Karpas-422 (cell line): ENCODE measurements around the gene MFAP3. TPM values are rescaled to one million over a fixed set of nuclear protein-coding genes. Genes with fewer than 3 reads are reported as not detected.

ENCODE experiments used
- DNase-seq: peaks from one replicate; pipeline ENCODE4 v3.0.0-alpha.2; 2015
- H2AFZ ChIP-seq: fragments of 200-600 bp; sonication (generic); 2 replicates; pipeline ENCODE4 v1.6.1; 2014; ENCODE audit warnings: antibody characterized with exemption, low read length, mixed read lengths
- H3K27ac ChIP-seq: fragments of 200-600 bp; sonication (generic); 2 replicates; pipeline ENCODE4 v1.5.1; 2014; ENCODE audit warnings: mild to moderate bottlenecking, low read length, moderate library complexity
- H3K27me3 ChIP-seq: fragments of 200-600 bp; sonication (generic); 2 replicates; pipeline ENCODE4 v1.6.1; 2014; ENCODE audit warnings: low read length, mixed read lengths
- H3K36me3 ChIP-seq: fragments of 200-600 bp; sonication (generic); 2 replicates; pipeline ENCODE4 v1.6.1; 2014; ENCODE audit warnings: low read length, mixed read lengths; ENCODE audit not compliant: insufficient read depth
- H3K4me1 ChIP-seq: fragments of 200-600 bp; sonication (generic); 2 replicates; pipeline ENCODE4 v1.6.1; 2014; ENCODE audit warnings: mild to moderate bottlenecking, low read length, mixed read lengths
- H3K4me2 ChIP-seq: fragments of 200-600 bp; sonication (generic); 2 replicates; pipeline ENCODE4 v1.6.1; 2014; ENCODE audit warnings: low read length, low read depth, mild to moderate bottlenecking; ENCODE audit not compliant: poor library complexity, severe bottlenecking
- H3K4me3 ChIP-seq: fragments of 200-600 bp; sonication (generic); 2 replicates; pipeline ENCODE4 v1.5.1; 2014; ENCODE audit warnings: mild to moderate bottlenecking, antibody characterized with exemption, low read length, mixed read lengths
- H3K79me2 ChIP-seq: fragments of 200-600 bp; sonication (generic); 2 replicates; pipeline ENCODE4 v1.6.1; 2014; ENCODE audit warnings: mild to moderate bottlenecking, low read length, mixed read lengths
- H3K9ac ChIP-seq: fragments of 200-600 bp; sonication (generic); 2 replicates; pipeline ENCODE4 v1.6.0; 2014; ENCODE audit warnings: low read length
- H3K9me2 ChIP-seq: fragments of 200-600 bp; sonication (generic), shearing (Covaris generic); replicated peaks from 2 replicates; pipeline ENCODE4 v1.6.0; 2014; ENCODE audit warnings: mild to moderate bottlenecking, low read length, moderate library complexity; ENCODE audit not compliant: insufficient read depth
- H3K9me3 ChIP-seq: fragments of 300-700, 200-600 bp; sonication (generic); 2 replicates; pipeline ENCODE4 v1.6.1; 2014; ENCODE audit warnings: low read length, mixed read lengths
- H4K20me1 ChIP-seq: fragments of 200-600 bp; sonication (generic); 2 replicates; pipeline ENCODE4 v1.6.1; 2014; ENCODE audit warnings: mild to moderate bottlenecking, antibody characterized with exemption, low read length, low read depth; ENCODE audit not compliant: insufficient read depth
- total RNA-seq: library from RNA; depleted of rRNA; stranded (reverse); fragments of >200 nt; shearing (Covaris generic); gene quantifications from 2 replicates; pipeline ENCODE4 v1.2.3, GENCODE V29; 2014; ENCODE audit warnings: low replicate concordance; rRNA removed

Gene MFAP3
- total RNA-seq, 1 experiment from 2014 or later = 30.4 TPM

DNA sequence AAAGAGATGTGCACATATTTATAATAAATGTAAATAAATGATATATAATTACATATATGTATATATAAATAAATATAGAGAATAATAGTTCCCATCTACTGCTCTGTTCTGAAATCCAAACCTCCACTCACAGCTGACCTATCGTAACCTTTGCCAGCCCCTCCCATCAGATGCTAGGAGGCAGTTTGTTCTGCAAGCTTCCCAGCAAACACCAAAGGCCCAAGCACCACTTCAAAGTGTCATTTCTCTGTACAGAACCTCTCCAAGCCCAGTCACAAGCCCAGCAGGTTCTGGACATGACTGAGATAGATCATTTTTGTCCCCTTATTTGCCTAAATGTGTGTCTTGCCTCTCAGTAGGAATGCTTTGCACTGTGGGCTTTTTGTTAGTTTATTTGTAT is 62.4 kb downstream of the MFAP3 start:
- Histone ChIP-seq H3K4me3 (no peak overlapping the region), H3K9me3 (no peaks in the 10 kb centered on the region), H3K27ac (no peak overlapping the region), H4K20me1 (no peaks in the 10 kb centered on the region), H3K4me1 (peaks cover 25% of the 10 kb centered on the region), H3K36me3 (no peaks in the 10 kb centered on the region), H3K9me2 (no peaks in the 10 kb centered on the region), H2AFZ (no peak overlapping the region), H3K79me2 (no peaks in the 10 kb centered on the region), H3K4me2 (no peak overlapping the region), H3K27me3 (no peaks in the 10 kb centered on the region), H3K9ac (no peak overlapping the region)
- no peak for DNase-seq

DNA sequence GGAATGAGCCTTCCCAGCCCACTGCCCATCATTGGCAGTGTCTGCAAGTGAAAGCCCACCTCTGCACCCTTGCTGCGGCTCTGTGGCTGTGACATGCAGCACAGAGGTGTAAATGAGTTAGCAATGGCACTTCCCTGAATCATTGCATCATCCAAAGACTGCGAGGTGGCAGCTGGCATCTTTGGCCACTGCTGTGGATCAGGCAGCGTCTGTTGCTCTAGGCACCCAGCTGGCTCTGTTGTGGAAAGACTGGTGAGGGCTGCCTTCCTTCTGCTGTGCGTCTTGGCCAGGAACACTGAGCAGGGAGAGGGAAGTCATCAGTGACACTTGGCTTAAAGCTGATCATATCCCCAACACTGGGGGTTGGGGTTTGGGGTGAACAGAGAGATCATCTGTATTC is 64.5 kb downstream of the MFAP3 start:
- no peak overlapping the region for H3K4me2 ChIP-seq
- no peaks in the 10 kb centered on the region for H4K20me1 ChIP-seq
- H3K9me3 ChIP-seq = no peaks in the 10 kb centered on the region
- H3K4me1 ChIP-seq = peaks cover 36% of the 10 kb centered on the region
- H3K9me2 ChIP-seq = no peaks in the 10 kb centered on the region
- no peaks in the 10 kb centered on the region for H3K79me2 ChIP-seq
- H3K36me3 ChIP-seq = no peaks in the 10 kb centered on the region
- no peak overlapping the region for H3K27ac ChIP-seq
- DNase-seq = no peak
- H3K4me3 ChIP-seq = no peak overlapping the region
- no peak overlapping the region for H2AFZ ChIP-seq
- no peaks in the 10 kb centered on the region for H3K27me3 ChIP-seq
- H3K9ac ChIP-seq = no peak overlapping the region

Other genes with a start within 250 kb of the MFAP3 start
- gene FAM114A2, start 57 bp upstream of the MFAP3 start, total RNA-seq = 22.7 and 32.5 TPM in 2 replicates
- gene GALNT10, start 151.8 kb downstream of the MFAP3 start, total RNA-seq = 2.3 and 3.6 TPM in 2 replicates